Left kidney (tissue), 8 donors: ENCODE results near the gene OR4P4. TPM values are rescaled to one million over a fixed set of nuclear protein-coding genes. Genes with fewer than 3 reads are reported as not detected.

Source experiments
- DNase-seq: peaks from one replicate; pipeline ENCODE4 v3.0.0-alpha.2; 2013
- long read RNA-seq, 8 donors: transcript quantifications; one replicate each; lab custom pipeline, GENCODE V29; 2026
- polyA plus RNA-seq: library from polyadenylated mRNA; unstranded; fragments of 120-200 nt; gene quantifications from one replicate; pipeline ENCODE4 v1.2.1, GENCODE V29; 2013; ENCODE audit not compliant: insufficient read length

OR4P4 gene
- polyA plus RNA-seq = 0.07 TPM
- long read RNA-seq, donor 1 = 0 reads
- long read RNA-seq, donor 2 = 0 reads
- long read RNA-seq, donor 3 = 0 reads
- long read RNA-seq, donor 4 = 0 reads
- long read RNA-seq, donor 5 = 0 reads
- long read RNA-seq, donor 6 = 0 reads
- long read RNA-seq, donor 7 = 0 reads
- long read RNA-seq, donor 8 = 0 reads

DNA sequence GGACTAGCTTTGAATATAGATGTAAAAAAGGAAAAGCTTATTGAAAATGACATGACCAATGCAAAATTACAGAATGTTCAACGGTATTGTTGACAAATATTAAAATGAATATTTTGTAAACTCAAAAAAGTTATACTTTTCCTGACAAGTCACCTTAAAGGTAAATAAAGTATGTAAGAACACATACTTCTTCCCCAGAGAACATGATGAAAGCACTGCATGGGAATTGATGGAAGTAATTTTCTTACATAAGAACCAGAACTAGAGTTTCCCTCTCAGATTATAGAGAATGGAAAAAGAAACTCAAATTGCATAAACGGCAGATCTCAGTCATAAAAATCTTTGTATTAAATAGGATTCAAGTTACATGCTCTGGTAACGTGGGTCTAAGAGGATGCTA is at the start of gene OR4P4:
OR4P4 (plus strand) TSS at position 301 of the 400 bp plus-strand sequence.
- DNase-seq = no peak

- no peak for DNase-seq
These were observed 27.4 kb upstream of the OR4P4 start, which contains the start of gene OR4C11 for GRCh38 chr11:55607545-55607944. Gene OR4C11, minus strand, starts transcription at chr11:55607645. Its CDS starts 3,272 bp downstream, at chr11:55604373.

- DNase-seq = no peak
These were observed 10.4 kb upstream of the OR4P4 start for GRCh38 chr11:55624531-55624930.

DNA sequence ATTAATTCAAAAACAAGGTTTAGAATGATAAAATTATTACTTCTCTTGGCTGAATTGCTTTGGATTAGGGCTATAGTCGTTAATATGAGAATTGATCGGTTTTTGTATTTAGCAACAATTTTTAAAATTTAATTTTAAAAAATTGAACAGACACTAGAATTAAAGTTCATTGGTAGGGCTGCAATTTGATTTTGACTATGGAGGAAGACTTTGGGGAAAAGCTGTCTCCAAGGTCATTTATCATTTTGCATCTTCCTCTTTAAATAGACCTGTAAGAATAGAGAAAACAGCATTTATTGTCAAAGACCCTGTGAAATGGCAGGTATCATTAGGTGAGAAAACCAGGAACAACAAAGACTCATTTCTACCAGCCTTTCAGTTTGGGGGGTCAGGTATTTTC is 13.1 kb downstream of the OR4P4 start, which contains the start of gene OR4S2:
OR4S2 (plus strand) TSS at position 301 of the 400 bp plus-strand sequence. CDS start 2,577 bp downstream, outside the sequence.
- DNase-seq = no peak

DNA sequence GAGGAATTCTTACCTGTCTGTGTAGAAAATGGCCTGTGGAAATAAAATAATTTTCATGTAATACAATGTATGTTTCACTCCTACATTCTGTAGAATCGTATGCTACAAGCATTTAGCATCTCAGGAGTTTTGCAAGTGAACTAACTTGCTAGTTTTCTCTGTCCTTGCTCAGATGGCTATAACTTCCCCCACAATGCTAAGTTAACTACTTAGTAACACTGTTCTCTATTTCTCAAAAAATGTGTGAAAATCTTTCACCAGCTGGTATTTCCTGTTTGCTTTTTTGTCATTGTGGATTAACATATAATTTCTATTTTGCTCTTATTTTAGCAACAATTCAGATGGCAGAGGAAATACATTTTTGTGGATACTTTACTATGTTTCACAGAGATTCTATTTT is 17.6 kb downstream of the OR4P4 start:
- no peak for DNase-seq

- DNase-seq = no peak
These were observed 20.2 kb downstream of the OR4P4 start for GRCh38 chr11:55655096-55655495.

- DNase-seq = no peak
These were observed 23.2 kb downstream of the OR4P4 start for GRCh38 chr11:55658031-55658573.

DNA sequence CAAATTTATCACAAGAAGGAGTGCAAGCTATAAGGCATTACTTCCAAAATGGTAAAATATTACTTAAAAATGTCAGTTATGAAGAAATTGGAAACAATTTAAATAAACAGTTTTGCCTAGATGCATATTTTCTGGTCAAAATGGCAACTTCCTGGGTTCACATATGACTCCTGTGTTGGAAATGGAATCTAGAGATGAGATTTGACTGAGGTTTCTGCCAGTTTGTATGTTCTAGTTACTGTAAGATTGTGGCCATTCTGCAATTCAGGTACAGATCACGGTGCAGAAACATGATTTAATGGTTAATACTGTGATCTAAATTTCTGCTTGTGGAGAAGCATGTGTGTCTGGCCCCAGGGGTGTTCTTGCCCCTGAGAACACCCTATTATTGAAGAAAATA is 23.7 kb downstream of the OR4P4 start:
- no peak for DNase-seq

DNA sequence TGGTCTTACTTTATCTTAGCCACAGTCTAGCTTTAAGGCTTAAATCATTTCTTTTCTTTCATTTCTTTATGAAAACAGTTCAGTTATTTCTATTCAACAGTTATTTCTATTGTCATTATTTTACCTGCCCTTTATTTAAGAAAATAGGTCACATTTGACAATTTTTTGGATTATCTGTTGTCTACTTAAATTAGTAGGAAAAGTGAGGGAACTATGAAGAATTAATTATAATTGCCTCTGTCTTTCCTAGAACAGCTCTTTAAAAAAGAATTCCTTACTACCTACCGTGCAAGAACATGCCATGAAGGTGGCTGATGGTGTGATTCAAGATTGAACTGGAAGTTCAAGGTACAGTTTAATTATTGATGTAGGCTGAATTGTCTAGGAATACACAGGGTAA is 27.0 kb downstream of the OR4P4 start, which contains the start of gene OR4C6:
OR4C6 (plus strand) TSS at position 301 of the 400 bp plus-strand sequence. CDS start 2,966 bp downstream, outside the sequence.
- no peak for DNase-seq

- DNase-seq = no peak
These were observed 34.5 kb downstream of the OR4P4 start for GRCh38 chr11:55669376-55669775.

DNA sequence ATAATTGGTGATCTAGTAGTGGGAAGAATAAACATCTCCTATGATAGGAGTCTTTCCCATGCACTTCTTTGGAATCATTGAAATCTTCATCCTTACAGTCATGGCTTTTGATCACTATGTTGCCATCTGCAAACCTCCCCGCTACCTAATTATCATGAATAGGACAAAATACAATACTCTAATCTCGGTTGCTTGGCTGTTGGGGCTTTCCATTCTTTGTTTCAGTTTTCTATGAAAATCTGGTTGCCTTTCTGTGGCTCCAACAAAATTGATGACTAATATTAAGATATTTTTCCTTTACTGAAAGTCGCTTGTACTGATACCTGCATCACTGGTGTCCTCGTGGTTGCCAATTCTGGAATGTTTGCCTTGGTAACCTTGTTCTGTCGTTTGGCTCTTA is 38.9 kb downstream of the OR4P4 start:
- DNase-seq = no peak

Other genes with a start within 250 kb of the OR4P4 start
- not detected for gene OR4C15, start 80.6 kb upstream of the OR4P4 start, polyA plus RNA-seq
- not detected for gene OR4C16, start 63.0 kb upstream of the OR4P4 start, polyA plus RNA-seq
- not detected for gene OR4C11, start 27.5 kb upstream of the OR4P4 start, polyA plus RNA-seq
- not detected for gene OR4S2, start 13.2 kb downstream of the OR4P4 start, polyA plus RNA-seq
- not detected for gene OR4C6, start 27.1 kb downstream of the OR4P4 start, polyA plus RNA-seq
- gene OR5D13, start 138.3 kb downstream of the OR4P4 start, polyA plus RNA-seq = not detected
- not detected for gene OR5D14, start 160.4 kb downstream of the OR4P4 start, polyA plus RNA-seq
- gene OR5L1, start 176.3 kb downstream of the OR4P4 start, polyA plus RNA-seq = not detected
- not detected for gene OR5D18, start 184.5 kb downstream of the OR4P4 start, polyA plus RNA-seq
- not detected for gene OR5L2, start 192.1 kb downstream of the OR4P4 start, polyA plus RNA-seq
- gene OR5D16, start 203.6 kb downstream of the OR4P4 start, polyA plus RNA-seq = not detected
- gene TRIM51, start 248.2 kb downstream of the OR4P4 start, polyA plus RNA-seq = not detected